ENCODE measurements around the gene SMNDC1.

Gene SMNDC1

GRCh38 chr10:110244550-110244949 lies 60.2 kb downstream of the SMNDC1 start:
- H4K91ac ChIP-seq (ENCODE audit: low read depth, low read length) = no peak overlapping the region
- DNase-seq = no peak
- no peak overlapping the region for H4K8ac ChIP-seq (ENCODE audit: low read depth, low read length)
- no peak overlapping the region for H3K14ac ChIP-seq (ENCODE audit: low read length)
- no peak overlapping the region for H2BK12ac ChIP-seq (ENCODE audit: low read length)
- no peak overlapping the region for H2BK120ac ChIP-seq (ENCODE audit: insufficient read depth, low read length, poor library complexity)
- H3K4me1 ChIP-seq (ENCODE audit: control insufficient read depth in 1 of 2, insufficient read depth in 2 of 2, low read length in 2 of 2) = no peaks in the 10 kb centered on the region
- H3K23ac ChIP-seq (ENCODE audit: low read length) = no peak overlapping the region
- H3K4me3 ChIP-seq (ENCODE audit: low read depth, low read length) = no peak overlapping the region
- H3K27ac ChIP-seq (ENCODE audit: low read depth, low read length) = no peak overlapping the region
- H3K36me3 ChIP-seq (ENCODE audit: control insufficient read depth in 1 of 2, insufficient read depth in 2 of 2, low read length in 2 of 2) = no peaks in the 10 kb centered on the region
- H3K4me2 ChIP-seq (ENCODE audit: low read length) = no peak overlapping the region
- no peaks in the 10 kb centered on the region for H3K9me3 ChIP-seq (ENCODE audit: insufficient read depth, low read depth, low read length)
- no peak overlapping the region for H2BK5ac ChIP-seq (ENCODE audit: low read depth, low read length, poor library complexity)
- H3K79me2 ChIP-seq (ENCODE audit: control insufficient read depth, insufficient read depth, low read length, poor library complexity) = no peaks in the 10 kb centered on the region
- no peaks in the 10 kb centered on the region for H3K27me3 ChIP-seq (ENCODE audit: insufficient read depth, low read length)
- no peak overlapping the region for H2AK5ac ChIP-seq (ENCODE audit: low read length)
- no peak overlapping the region for H3K9ac ChIP-seq (ENCODE audit: low read length)
- H3K79me1 ChIP-seq (ENCODE audit: low read length) = no peaks in the 10 kb centered on the region
- WGBS (ENCODE audit: extremely low coverage, insufficient coverage, insufficient read length) = no CpG with 5 or more reads among the region's 3 CpGs
- no peak overlapping the region for H3K4ac ChIP-seq (ENCODE audit: low read depth, low read length)
- H4K12ac ChIP-seq (ENCODE audit: low read depth, low read length) = no peak overlapping the region
- H2AFZ ChIP-seq (ENCODE audit: insufficient read depth, low read length, poor library complexity) = no peak overlapping the region
- H3K18ac ChIP-seq (ENCODE audit: low read length) = no peak overlapping the region

GRCh38 chr10:110242511-110242910 lies 62.2 kb downstream of the SMNDC1 start:
- Histone ChIP-seq H3K14ac (ENCODE audit: low read length) (no peak overlapping the region), H3K23ac (ENCODE audit: low read length) (no peak overlapping the region), H2BK120ac (ENCODE audit: insufficient read depth, low read length, poor library complexity) (no peak overlapping the region), H3K79me2 (ENCODE audit: control insufficient read depth, insufficient read depth, low read length, poor library complexity) (no peaks in the 10 kb centered on the region), H4K12ac (ENCODE audit: low read depth, low read length) (no peak overlapping the region), H3K4ac (ENCODE audit: low read depth, low read length) (no peak overlapping the region), H3K9ac (ENCODE audit: low read length) (no peak overlapping the region), H3K79me1 (ENCODE audit: low read length) (no peaks in the 10 kb centered on the region), H2AFZ (ENCODE audit: insufficient read depth, low read length, poor library complexity) (no peak overlapping the region), H3K9me3 (ENCODE audit: insufficient read depth, low read depth, low read length) (no peaks in the 10 kb centered on the region), H4K91ac (ENCODE audit: low read depth, low read length) (no peak overlapping the region), H3K27ac (ENCODE audit: low read depth, low read length) (no peak overlapping the region), H2AK5ac (ENCODE audit: low read length) (no peak overlapping the region), H2BK12ac (ENCODE audit: low read length) (no peak overlapping the region), H3K18ac (ENCODE audit: low read length) (no peak overlapping the region), H3K4me3 (ENCODE audit: low read depth, low read length) (no peak overlapping the region), H3K4me2 (ENCODE audit: low read length) (no peak overlapping the region), H3K27me3 (ENCODE audit: insufficient read depth, low read length) (no peaks in the 10 kb centered on the region), H4K8ac (ENCODE audit: low read depth, low read length) (no peak overlapping the region), H3K36me3 (ENCODE audit: control insufficient read depth in 1 of 2, insufficient read depth in 2 of 2, low read length in 2 of 2) (no peaks in the 10 kb centered on the region), H3K4me1 (ENCODE audit: control insufficient read depth in 1 of 2, insufficient read depth in 2 of 2, low read length in 2 of 2) (no peaks in the 10 kb centered on the region), H2BK5ac (ENCODE audit: low read depth, low read length, poor library complexity) (no peak overlapping the region)
- WGBS (ENCODE audit: extremely low coverage, insufficient coverage, insufficient read length) = no CpG with 5 or more reads among the region's 1 CpG
- no peak for DNase-seq

GRCh38 chr10:110241841-110242240 lies 62.9 kb downstream of the SMNDC1 start:
- no peaks in the 10 kb centered on the region for H3K27me3 ChIP-seq (ENCODE audit: insufficient read depth, low read length)
- no peak for DNase-seq
- no peak overlapping the region for H2AFZ ChIP-seq (ENCODE audit: insufficient read depth, low read length, poor library complexity)
- H3K36me3 ChIP-seq (ENCODE audit: control insufficient read depth in 1 of 2, insufficient read depth in 2 of 2, low read length in 2 of 2) = no peaks in the 10 kb centered on the region
- no peaks in the 10 kb centered on the region for H3K9me3 ChIP-seq (ENCODE audit: insufficient read depth, low read depth, low read length)
- H2BK120ac ChIP-seq (ENCODE audit: insufficient read depth, low read length, poor library complexity) = no peak overlapping the region
- no peak overlapping the region for H3K9ac ChIP-seq (ENCODE audit: low read length)
- H3K14ac ChIP-seq (ENCODE audit: low read length) = no peak overlapping the region
- H3K4me1 ChIP-seq (ENCODE audit: control insufficient read depth in 1 of 2, insufficient read depth in 2 of 2, low read length in 2 of 2) = no peaks in the 10 kb centered on the region
- no peak overlapping the region for H2AK5ac ChIP-seq (ENCODE audit: low read length)
- no peak overlapping the region for H4K12ac ChIP-seq (ENCODE audit: low read depth, low read length)
- H3K18ac ChIP-seq (ENCODE audit: low read length) = no peak overlapping the region
- H2BK5ac ChIP-seq (ENCODE audit: low read depth, low read length, poor library complexity) = no peak overlapping the region
- no peaks in the 10 kb centered on the region for H3K79me1 ChIP-seq (ENCODE audit: low read length)
- no peak overlapping the region for H4K91ac ChIP-seq (ENCODE audit: low read depth, low read length)
- H2BK12ac ChIP-seq (ENCODE audit: low read length) = no peak overlapping the region
- no peak overlapping the region for H3K4me3 ChIP-seq (ENCODE audit: low read depth, low read length)
- no CpG with 5 or more reads among the region's 2 CpGs for WGBS (ENCODE audit: extremely low coverage, insufficient coverage, insufficient read length)
- no peak overlapping the region for H4K8ac ChIP-seq (ENCODE audit: low read depth, low read length)
- H3K4ac ChIP-seq (ENCODE audit: low read depth, low read length) = no peak overlapping the region
- no peak overlapping the region for H3K27ac ChIP-seq (ENCODE audit: low read depth, low read length)
- H3K4me2 ChIP-seq (ENCODE audit: low read length) = no peak overlapping the region
- H3K79me2 ChIP-seq (ENCODE audit: control insufficient read depth, insufficient read depth, low read length, poor library complexity) = no peaks in the 10 kb centered on the region
- H3K23ac ChIP-seq (ENCODE audit: low read length) = no peak overlapping the region

GRCh38 chr10:110241407-110241806 lies 63.3 kb downstream of the SMNDC1 start:
- Histone ChIP-seq H3K36me3 (ENCODE audit: control insufficient read depth in 1 of 2, insufficient read depth in 2 of 2, low read length in 2 of 2) (peaks cover 0 to 1% of the 10 kb centered on the region in 2 experiments), H2BK12ac (ENCODE audit: low read length) (no peak overlapping the region), H3K9me3 (ENCODE audit: insufficient read depth, low read depth, low read length) (no peaks in the 10 kb centered on the region), H3K27ac (ENCODE audit: low read depth, low read length) (no peak overlapping the region), H4K12ac (ENCODE audit: low read depth, low read length) (no peak overlapping the region), H3K14ac (ENCODE audit: low read length) (no peak overlapping the region), H3K4me3 (ENCODE audit: low read depth, low read length) (no peak overlapping the region), H2AK5ac (ENCODE audit: low read length) (no peak overlapping the region), H3K4me2 (ENCODE audit: low read length) (no peak overlapping the region), H3K23ac (ENCODE audit: low read length) (no peak overlapping the region), H3K9ac (ENCODE audit: low read length) (no peak overlapping the region), H3K79me2 (ENCODE audit: control insufficient read depth, insufficient read depth, low read length, poor library complexity) (no peaks in the 10 kb centered on the region), H4K8ac (ENCODE audit: low read depth, low read length) (no peak overlapping the region), H3K4ac (ENCODE audit: low read depth, low read length) (no peak overlapping the region), H3K4me1 (ENCODE audit: control insufficient read depth in 1 of 2, insufficient read depth in 2 of 2, low read length in 2 of 2) (no peaks in the 10 kb centered on the region), H4K91ac (ENCODE audit: low read depth, low read length) (no peak overlapping the region), H3K27me3 (ENCODE audit: insufficient read depth, low read length) (no peaks in the 10 kb centered on the region), H3K79me1 (ENCODE audit: low read length) (no peaks in the 10 kb centered on the region), H3K18ac (ENCODE audit: low read length) (no peak overlapping the region), H2BK120ac (ENCODE audit: insufficient read depth, low read length, poor library complexity) (no peak overlapping the region), H2AFZ (ENCODE audit: insufficient read depth, low read length, poor library complexity) (no peak overlapping the region), H2BK5ac (ENCODE audit: low read depth, low read length, poor library complexity) (no peak overlapping the region)
- WGBS (ENCODE audit: extremely low coverage, insufficient coverage, insufficient read length) = no CpG with 5 or more reads among the region's 3 CpGs
- DNase-seq = no peak

Measured in trophoblast cell (in vitro differentiated cells and primary cell).